GM10847 (cell line): ENCODE measurements around the gene NRAP.

Experiments used
- POLR2A ChIP-seq: IDR thresholded peaks from 2 replicates; pipeline ENCODE4 v1.6.1; 2011; ENCODE audit not compliant: insufficient read length; ENCODE audit errors: extremely low read depth

The NRAP gene

GRCh38 chr10:113609704-113610108 lies 54.1 kb downstream of the NRAP start:
- TF ChIP-seq POLR2A: no peak

- TF ChIP-seq POLR2A: no peak
Measured at GRCh38 chr10:113605268-113605978, 58.4 kb downstream of the NRAP start.

- no peak for TF ChIP-seq POLR2A
Measured at GRCh38 chr10:113604572-113604971, 59.3 kb downstream of the NRAP start.

- TF ChIP-seq POLR2A: no peak
Measured at GRCh38 chr10:113603057-113603777, 60.6 kb downstream of the NRAP start.

- TF ChIP-seq POLR2A: no peak
Measured at GRCh38 chr10:113600569-113600968, 63.3 kb downstream of the NRAP start.

- no peak for TF ChIP-seq POLR2A
Measured at GRCh38 chr10:113594652-113595051, 69.2 kb downstream of the NRAP start.

- TF ChIP-seq POLR2A: no peak
Measured at GRCh38 chr10:113592380-113592779, 71.5 kb downstream of the NRAP start.

- no peak for TF ChIP-seq POLR2A
Measured at GRCh38 chr10:113590581-113590980, 73.3 kb downstream of the NRAP start.

GRCh38 chr10:113589201-113589770 lies 74.6 kb downstream of the NRAP start:
- no peak for TF ChIP-seq POLR2A

- TF ChIP-seq POLR2A: no peak
Measured at GRCh38 chr10:113585949-113586348, 77.9 kb downstream of the NRAP start.

- no peak for TF ChIP-seq POLR2A
Measured at GRCh38 chr10:113583571-113583970, 80.3 kb downstream of the NRAP start.

- TF ChIP-seq POLR2A: no peak
Measured at GRCh38 chr10:113581092-113581491, 82.7 kb downstream of the NRAP start.

- TF ChIP-seq POLR2A: no peak
Measured at GRCh38 chr10:113578773-113579172, 85.1 kb downstream of the NRAP start.

GRCh38 chr10:113576852-113577251 lies 87.0 kb downstream of the NRAP start:
- no peak for TF ChIP-seq POLR2A

GRCh38 chr10:113573368-113573767 lies 90.5 kb downstream of the NRAP start:
- TF ChIP-seq POLR2A: no peak
